Hematopoietic multipotent progenitor cell (in vitro differentiated cells): ENCODE results near the gene KLHDC3. TPM values are rescaled to one million over a fixed set of nuclear protein-coding genes. Genes with fewer than 3 reads are reported as not detected.
A peak's percentile ranks its signal among the peaks of the same experiment; 100 is the strongest.
"Not testable (repeated sequence)": the region's sequence is repeated elsewhere in the genome, so short reads cannot be mapped to it uniquely, and the experiment has no call there.

Source experiments
- DNase-seq, 3 donors: peaks; one replicate each; pipeline ENCODE4 v3.0.0-alpha.2; 2011 to 2015; ENCODE audit warnings: low read depth in 2 of 3, low spot score in 2 of 3
- total RNA-seq: library from RNA; depleted of rRNA; stranded (reverse); fragments of >200 nt; gene quantifications from one replicate; pipeline ENCODE4 v1.2.3, GENCODE V29; 2012

Gene KLHDC3
- total RNA-seq, 1 donor = 173 TPM

DNA sequence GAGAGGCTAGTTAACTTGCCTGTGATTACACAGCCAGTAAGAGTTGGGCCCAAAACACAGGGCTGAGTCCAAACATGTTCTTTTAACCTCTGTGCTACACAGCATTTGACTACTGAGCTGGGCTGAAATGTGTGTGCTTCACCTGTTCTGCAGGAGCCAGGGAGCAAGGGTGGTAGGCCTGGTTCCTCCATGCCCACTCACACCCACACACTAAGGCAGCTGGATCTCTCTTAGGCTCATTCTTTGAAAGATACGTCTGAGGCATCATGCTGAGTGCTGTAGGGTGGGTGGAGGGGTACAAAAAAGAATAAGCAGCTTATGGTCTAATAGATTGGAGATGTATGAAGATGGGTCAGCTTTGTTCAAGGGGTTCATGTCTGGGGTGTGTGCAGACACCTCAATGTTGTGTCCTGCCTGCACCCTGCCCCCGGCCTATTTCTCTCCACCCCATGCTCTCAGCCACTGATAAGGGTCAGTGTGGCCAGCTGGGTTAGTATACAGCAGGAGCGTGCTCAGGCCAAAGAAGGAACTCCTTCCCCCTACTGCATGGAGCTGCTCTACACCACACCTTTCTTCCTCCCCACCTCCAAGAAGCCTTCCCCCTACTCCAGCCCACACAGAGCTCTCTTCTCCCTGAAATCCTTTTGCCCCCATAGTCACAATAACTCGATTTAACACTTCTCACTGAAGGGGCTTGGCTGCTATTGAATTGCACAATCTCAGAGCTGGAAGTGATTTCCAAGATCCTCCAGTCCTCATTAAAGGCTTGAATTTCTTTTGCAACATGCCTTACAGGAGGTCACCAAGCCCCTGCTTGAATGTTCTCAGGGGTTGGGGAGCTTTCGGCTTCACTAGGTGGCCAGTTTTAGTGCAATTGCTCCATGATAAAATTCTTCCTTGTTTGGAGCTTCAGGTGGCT is 26.3 kb upstream of the KLHDC3 start:
- DNase-seq = no peak

DNA sequence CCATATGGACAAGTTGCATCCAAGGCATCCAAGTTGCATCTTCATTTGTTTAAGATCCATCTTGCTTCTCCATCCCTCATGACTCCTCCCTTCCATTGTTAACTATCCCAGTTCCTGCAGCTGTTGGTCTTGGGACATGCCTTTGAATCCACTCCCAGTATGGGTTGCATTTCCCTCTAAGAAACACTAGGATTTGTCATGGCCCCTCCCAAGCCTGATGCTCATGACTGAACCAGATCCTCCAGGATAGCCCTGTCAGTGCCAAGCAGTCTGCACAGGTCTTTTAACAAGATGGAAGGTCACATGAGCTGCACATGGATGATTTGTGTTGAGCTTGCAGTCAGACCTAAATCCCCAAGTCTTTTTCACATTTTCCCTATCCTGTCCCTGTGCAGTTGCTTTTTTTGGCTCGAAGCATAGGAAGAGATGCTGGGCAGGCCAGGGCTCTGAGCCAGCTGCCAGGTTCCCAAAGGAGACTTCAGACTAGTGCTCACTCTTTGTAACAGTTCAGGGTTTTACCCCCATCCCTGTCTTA is 25.5 kb upstream of the KLHDC3 start:
- DNase-seq = no peak

DNA sequence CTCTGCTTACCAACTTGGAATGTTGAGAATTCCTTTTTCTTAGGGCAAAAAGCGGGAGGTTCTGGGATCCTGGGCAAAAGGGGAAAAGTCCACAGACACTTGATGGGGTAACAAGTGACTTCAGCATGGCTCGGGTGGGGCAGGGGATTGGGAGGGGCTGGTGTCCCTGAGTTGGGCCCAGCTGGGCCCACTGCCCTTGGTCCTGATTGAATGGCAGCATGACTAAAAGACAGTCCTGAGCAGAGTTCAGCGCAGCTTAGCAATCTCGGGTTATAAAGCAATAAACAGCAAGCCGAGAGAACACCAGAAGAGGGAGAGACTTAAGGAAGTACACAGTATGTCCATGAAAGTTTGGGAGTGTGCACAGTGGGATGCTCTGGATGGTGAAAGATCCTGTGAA is 24.1 kb upstream of the KLHDC3 start:
- no peak for DNase-seq

DNA sequence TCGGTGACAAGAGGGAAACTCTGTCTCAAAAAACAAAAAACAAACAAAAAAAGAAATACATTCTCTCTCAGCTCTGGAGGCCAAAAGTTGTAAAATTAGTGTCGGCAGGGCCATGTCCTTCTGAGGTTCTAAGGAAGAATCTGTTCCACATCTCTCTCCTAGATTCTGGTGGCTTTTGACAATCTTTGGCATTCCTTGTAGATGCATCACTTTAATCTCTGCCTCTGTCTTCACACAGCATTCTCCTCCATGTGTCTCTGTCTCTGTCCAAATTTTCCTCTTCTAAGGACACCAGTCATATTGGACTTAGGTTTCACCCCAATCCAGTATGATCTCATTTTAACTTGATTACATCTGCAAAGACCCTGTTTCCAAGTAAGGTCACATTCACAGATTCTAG is 20.6 kb upstream of the KLHDC3 start:
- DNase-seq = no peak

DNA sequence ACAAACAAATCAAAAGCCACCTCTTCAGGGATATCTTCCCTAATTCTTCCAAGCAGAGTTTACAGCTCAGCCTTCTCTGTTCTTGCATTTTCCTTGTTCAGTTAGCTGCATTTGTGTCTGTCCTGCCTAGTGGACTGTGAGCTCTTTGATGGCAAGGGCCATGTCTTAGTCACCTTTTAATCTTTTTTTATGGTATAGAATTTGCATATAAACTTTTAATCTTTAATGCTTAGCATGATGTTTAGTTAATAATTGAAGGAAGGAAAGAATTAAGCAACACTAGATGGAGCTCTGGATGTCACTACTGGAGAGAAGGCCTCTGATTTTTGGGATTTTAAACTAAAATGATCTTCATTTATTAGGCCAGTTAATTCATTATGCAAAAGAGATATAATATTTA is 17.5 kb upstream of the KLHDC3 start:
- DNase-seq = no peak

DNA sequence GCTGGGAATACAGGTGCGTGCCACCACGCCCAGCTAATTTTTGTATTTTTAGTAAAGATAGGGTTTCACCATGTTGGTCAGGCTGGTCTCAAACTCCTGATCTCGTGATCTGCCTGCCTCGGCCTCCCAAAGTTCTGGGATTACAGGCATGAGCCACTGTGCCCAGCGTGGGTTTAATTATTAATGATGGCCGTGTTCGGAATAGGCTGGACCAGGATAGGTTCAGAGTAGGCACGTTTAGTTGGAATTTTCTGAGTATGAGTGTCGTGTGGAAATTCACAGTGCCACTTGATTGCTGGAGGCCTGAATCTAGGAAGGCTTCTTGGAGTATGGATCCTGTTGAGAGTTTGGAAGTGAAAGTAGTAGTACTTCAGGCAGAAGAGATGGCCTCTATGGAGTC is 15.8 kb upstream of the KLHDC3 start:
- DNase-seq = not testable (repeated sequence)

DNA sequence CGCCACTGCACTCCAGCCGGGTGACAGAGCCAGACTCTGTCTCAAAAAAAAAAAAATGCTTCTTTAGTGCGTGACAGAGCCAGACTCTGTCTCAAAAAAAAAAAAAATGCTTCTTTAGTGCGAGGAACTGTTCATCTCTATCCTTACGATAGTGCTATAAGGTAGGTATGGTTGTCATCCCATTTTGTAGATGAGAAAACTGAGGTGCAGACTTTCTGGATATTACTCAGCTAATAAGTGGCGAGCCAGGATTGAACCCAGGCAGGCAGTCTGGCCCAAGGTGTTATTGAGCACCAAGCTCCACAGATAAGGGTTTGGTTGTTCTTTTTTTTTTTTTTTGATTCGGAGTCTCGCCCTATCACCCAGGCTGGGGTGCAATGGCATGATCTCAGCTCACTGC is 12.2 kb upstream of the KLHDC3 start:
- no peak for DNase-seq

DNA sequence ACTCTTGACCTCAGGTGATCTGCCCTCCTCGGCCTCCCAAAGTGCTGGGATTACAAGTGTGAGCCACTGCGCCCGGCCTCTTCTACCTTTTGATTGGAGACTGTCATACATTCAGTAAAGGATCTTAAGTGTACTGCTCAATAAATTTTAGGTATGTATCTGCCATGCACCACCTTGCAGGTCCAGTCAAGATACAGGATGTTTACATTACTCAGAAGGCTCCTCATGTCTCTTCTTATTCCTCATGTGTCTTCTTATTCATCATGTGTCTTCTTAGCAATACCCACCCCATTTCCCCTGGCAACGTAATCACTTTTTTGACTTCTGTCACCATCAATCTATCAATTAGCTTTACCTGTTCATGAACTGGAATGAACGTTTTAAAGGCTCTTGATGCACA is 8.2 kb upstream of the KLHDC3 start:
- no peak for DNase-seq

DNA sequence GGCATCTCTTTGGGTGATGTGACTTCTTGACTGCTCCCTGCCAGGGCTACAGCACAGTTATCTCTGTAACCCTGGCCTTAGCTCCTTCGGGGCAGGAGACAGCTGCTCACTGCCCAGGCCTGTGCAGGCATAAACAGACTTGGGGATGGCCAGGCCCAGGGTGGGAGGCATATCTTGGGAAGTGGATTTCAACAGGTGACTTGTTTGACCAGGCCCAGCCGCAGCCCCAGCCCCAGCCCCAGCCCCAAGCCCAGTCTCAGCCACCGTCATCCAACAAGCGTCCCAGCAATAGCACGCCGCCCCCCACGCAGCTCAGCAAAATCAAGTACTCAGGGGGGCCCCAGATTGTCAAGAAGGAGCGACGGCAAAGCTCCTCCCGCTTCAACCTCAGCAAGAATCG is 7.8 kb upstream of the KLHDC3 start:
- no peak for DNase-seq

DNA sequence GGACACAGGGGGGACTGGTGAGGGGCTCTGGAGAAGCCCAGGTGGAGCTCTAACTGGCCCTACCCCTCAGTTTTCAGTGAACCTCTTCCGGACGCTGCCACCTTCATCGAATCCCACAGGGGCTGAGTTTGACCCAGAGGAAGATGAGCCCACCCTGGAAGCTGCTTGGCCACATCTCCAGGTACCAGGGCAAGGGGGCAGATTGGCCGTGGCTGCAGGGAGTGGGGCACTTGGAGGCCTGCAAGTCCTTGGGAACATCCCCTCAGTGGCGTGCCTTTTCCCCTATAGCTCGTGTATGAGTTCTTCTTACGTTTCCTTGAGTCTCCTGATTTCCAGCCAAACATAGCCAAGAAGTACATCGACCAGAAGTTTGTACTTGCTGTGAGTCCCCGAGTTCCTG is 6.9 kb upstream of the KLHDC3 start:
- DNase-seq = no peak

DNA sequence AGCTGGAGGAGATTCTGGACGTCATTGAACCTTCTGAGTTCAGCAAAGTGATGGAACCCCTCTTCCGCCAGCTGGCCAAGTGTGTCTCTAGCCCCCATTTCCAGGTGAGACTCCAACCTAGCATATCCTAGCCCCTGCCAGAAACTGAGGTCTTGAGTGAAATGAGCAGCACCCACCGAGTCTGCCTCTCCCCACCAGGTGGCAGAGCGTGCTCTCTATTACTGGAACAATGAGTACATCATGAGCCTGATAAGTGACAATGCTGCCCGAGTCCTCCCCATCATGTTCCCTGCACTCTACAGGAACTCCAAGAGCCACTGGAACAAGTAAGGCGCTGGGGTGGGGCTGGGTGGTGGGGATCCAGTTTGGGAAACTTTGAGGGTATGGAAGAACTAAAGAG is 4.9 kb upstream of the KLHDC3 start:
- DNase-seq = peak in 2 of 3 donors; percentile 29 to 61

DNA sequence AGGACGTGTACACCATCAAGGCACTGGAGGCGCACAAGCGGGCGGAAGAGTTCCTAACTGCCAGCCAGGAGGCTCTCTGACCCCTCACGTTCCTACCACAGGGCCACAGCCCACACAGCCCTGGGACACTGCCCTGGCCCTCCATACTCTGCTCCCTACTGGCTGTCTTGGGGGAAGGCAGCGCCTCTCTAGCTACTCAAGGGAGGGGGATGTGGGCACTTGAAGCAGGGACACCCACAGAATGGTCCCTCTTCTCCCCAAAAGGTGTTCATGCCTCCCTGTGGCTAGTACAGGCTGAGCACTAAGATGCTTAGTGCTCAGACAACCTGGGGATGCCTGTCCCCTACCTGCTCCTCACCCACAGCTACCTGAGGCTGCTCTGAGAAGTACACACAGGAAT is 2.8 kb upstream of the KLHDC3 start:
- no peak for DNase-seq

DNA sequence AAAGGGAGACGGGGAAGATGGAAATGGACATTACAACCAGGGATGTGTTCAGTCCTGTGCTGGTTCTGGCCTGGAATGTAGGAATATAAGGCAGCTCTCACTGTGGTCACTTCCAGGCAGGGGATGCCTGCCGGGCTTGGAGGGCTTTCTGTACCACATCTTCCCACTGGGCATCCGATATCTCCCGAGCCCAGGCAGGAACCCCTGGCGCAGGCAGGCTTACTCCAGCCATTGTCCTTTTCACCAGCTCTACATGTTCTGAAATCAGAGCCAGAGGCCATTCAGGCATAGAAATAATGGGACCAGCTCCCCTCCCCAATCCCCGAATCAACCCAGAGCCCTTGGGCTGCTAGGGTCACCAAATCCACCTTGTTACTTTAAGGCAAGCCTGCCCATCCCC is 1.7 kb upstream of the KLHDC3 start:
- DNase-seq = no peak

DNA sequence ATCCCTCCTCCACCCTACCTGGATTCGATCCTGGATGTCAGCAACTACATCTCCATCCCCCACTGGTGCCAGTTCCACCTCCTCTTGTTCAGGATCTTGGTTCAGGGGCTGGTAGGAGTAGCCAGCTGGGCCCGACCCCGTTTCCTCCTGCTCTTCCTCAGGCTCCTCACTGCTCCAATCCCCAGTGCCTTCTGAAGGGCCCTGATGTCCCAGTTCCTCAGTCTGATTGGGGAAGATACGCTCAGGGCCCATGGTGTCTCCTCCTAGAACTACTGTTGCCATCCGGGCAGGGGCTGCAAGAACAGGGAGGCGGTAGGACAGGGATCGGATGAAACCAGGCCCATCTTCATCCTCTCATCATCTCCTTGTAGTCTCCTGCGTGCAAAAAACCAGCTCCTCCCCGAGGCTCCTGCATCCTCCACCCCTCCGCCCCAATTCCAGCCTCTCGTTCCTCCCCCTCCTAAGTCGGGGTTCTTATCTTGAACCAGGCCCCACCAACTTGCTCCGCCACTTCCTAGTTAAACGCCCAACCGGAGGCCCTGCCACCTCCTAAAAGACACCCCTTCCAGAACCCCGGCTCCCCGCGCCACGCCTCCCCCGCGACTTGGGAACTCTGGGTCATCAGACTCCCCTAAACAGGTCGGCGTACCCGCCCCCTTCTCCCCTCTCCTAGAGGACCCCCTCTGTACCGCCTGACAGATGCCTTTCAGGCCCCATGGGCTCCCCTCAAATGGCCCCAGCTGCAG is 779 bp upstream of the KLHDC3 start:
- peak in 2 of 3 donors; percentile 73 to 81 for DNase-seq

DNA sequence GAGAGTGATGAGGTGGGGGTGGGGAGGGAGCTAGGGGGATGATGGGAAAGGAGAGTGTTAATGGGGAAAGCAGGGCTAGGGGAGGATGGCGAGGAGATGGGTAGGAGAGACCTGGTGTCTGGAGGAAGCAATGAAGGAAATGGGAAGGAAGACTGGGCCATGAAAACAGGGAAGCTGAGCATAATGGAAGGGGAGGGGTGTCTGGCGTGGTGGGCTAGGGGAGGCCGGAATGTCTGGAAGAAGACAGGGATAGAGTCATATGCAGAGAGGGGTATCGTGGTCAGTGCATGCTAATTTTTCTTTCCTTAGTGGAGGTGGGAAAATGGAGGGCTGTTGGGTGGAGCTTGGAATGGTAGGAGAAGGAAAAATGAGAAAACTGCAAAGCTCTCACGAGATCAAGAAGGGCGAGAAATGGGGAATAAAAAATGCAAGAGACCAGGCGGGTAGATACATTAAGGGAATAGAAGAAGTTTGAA is 423 bp downstream of the KLHDC3 start:
- no peak for DNase-seq

DNA sequence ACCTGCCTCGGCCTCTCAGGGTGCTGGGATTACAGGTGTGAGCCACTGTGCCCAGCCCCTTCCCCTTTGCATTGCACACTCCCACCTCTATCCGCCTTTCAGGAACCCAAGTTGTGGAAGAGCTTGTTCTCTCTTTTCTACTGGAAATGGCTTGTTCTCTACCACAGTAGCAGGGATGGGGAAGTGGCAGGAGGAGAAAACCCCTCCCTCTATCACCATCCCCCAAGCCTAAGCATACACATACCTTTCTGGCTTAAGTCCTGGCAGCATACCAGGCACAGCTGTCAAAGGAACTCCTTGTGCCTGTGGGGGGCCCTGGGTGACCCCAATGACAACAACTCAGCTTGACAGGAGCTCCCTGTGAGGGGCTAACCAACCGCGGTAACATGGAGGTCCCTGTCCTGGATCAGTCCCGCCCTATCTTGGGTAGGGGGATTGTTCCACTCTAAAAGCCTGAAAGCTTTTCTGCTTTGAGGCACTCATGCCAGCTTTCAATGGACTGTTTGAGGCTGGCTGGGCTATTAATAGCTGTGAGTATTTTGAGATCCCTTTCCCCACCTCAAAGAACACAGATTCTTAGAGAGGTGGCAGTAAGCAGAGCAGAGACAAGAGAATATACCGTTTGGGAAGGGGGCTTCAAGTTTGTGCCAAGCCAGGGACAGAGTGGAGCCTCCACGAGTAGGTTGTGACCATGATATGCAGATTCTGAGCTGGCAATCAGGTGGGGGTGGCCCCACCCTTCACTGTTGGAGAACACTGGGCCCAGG is 2.3 kb downstream of the KLHDC3 start:
- no peak for DNase-seq

DNA sequence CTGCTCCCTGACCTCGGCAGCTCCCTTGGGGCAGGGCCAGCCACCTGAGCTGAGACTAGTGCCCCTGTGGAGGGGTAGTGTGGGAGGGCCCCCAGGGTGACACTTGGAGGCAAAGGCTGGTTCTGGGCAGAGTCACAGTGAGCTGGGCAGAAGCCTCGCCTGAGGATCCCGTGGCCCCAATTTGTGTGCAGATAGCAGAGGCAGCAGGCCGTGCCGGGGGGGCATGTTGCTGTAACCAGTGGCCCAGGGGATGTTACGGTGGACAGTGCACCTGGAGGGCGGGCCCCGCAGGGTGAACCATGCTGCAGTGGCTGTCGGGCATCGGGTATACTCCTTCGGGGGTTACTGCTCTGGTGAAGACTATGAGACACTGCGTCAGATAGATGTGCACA is 2.9 kb downstream of the KLHDC3 start:
- DNase-seq = no peak

DNA sequence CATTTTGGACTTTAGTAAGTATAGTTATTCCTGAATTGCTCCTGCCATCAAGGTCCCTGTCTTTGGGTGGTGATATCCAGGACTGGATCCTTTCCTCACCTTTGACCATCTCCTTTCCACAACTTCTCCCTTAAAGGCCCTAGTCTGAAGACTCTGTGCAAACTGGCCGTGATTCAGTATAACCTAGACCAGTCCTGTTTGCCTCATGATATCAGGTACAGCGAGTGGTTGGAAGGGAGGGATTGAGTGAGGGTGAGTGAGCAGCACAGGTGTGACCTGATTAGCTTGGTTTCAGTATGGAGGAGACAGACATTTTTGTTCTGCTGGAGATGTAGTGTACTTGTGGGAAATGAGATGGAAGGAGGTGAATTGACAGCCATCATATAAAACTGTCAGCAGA is 5.1 kb downstream of the KLHDC3 start:
- DNase-seq = no peak

DNA sequence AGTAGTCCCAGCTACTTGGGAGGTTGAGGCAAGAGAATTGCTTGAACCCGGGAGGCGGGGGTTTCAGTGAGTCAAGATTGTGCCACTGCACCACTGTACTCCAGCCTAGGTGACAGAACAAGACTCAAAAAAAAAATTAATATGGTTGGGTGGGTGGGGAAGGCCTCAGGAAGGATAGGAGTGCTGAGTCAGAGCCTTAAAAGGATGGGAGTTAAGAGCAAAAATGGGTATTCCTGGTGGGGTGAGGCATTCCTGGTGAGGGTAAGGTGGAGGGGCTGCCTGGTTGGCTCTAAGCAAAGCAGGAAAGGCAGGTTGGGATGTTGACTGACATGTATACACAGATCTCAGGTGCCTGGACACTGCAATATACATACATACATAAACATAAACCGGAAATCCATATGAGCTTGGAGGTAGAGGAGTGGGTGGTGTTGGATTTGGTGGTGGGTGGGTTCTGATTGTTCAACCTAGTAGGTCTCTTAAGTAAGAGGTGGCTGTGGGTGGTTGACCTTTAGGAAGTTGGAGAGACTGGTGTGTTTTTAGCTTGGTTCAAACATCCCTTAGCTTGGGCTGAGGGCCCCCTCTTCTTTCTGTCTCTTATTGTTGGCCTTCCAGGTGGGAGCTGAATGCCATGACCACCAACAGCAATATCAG is 6.1 kb downstream of the KLHDC3 start:
- no peak for DNase-seq

DNA sequence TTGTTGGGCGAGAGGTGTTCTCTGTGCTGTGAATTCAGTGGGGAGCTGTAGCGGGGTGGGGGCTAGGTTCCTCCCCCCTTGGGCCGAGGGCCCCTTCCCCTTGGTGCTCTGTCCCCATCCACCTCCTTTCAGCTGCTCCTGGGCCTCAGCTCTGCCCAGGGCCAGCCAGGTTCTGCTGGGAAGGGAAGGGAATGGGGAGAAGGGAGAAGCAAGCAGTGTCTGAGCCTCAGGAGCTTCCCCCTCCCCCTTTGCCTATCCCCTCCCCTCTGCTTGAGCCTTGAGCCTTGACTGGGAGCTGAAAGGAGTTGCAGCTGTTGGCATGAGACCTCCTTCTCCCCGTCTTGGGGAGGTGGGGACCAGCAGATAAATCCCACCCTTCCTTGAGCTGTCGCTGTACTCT is 6.8 kb downstream of the KLHDC3 start:
- DNase-seq = no peak
